Measurements from ENCODE around the gene SLC39A1.

- TF ChIP-seq CTCF (IDR thresholded peaks at IDR 0.05) (no peak), EP300 (IDR thresholded peaks at IDR 0.05) (no peak)
Observed at GRCh38 chr1:153991806-153992205, 28.5 kb upstream of the SLC39A1 start.

Measured in sigmoid colon (tissue), 4 donors.